Measurements from ENCODE around the gene TRAK2. TPM values are rescaled to one million over a fixed set of nuclear protein-coding genes. Genes with fewer than 3 reads are reported as not detected.

The TRAK2 gene
- total and polyA plus RNA-seq, 2 of the 13 experiments (the other 11 are each of a cell fraction or from before 2014, with no cell fraction given), result 7.7 to 21.0 TPM

DNA sequence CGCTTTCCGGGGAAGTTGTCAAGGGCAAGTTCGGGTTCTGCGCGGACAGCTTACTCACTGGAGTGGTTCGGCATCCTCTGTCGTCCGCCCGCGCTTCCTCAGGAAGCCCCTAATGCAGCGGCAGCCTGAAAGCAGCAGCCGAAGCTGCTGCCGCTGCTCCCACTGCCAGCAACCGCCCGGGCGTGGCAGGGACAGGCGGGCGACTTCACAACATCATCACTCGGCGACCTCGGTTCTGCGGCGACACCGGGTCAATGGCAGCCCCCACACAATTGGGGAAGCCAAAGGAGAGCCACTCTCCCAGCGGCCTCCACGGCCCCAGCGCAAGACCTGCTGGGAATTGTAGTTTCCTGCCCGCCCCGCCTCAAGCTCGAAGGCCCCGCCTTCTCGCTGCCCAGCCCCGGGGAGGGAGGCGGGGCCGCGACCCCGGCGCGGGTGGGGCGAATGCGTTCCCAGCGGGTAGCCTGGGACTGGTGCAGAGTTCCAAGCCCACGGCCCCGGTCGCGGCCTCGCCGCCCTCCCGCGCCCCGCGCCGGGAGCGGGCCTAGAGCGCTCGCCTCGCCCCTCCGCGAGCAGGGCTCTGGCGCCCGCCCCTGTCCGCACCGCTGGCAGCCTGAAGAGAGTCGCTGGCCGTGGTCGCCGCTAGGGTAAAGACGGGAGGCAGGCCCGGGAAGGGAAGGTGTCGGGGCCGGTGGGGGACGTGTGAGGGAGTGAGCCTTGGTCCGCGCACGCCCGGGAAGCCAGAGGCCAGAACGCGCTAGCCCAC is at the start of gene TRAK2, which contains the start of gene STRADB (continued):
- TF ChIP-seq ZNF776 (CRISPR knock-in tag; IDR thresholded peaks at IDR 0.05), result peak; percentile 43
- peak; percentile 78 for TF ChIP-seq SIX4 (CRISPR knock-in tag; IDR thresholded peaks at IDR 0.05)
- TF ChIP-seq, protein P1, sequence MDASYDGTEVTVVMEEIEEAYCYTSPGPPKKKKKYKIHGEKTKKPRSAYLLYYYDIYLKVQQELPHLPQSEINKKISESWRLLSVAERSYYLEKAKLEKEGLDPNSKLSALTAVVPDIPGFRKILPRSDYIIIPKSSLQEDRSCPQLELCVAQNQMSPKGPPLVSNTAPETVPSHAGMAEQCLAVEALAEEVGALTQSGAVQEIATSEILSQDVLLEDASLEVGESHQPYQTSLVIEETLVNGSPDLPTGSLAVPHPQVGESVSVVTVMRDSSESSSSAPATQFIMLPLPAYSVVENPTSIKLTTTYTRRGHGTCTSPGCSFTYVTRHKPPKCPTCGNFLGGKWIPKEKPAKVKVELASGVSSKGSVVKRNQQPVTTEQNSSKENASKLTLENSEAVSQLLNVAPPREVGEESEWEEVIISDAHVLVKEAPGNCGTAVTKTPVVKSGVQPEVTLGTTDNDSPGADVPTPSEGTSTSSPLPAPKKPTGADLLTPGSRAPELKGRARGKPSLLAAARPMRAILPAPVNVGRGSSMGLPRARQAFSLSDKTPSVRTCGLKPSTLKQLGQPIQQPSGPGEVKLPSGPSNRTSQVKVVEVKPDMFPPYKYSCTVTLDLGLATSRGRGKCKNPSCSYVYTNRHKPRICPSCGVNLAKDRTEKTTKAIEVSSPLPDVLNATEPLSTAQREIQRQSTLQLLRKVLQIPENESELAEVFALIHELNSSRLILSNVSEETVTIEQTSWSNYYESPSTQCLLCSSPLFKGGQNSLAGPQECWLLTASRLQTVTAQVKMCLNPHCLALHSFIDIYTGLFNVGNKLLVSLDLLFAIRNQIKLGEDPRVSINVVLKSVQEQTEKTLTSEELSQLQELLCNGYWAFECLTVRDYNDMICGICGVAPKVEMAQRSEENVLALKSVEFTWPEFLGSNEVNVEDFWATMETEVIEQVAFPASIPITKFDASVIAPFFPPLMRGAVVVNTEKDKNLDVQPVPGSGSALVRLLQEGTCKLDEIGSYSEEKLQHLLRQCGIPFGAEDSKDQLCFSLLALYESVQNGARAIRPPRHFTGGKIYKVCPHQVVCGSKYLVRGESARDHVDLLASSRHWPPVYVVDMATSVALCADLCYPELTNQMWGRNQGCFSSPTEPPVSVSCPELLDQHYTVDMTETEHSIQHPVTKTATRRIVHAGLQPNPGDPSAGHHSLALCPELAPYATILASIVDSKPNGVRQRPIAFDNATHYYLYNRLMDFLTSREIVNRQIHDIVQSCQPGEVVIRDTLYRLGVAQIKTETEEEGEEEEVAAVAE (CRISPR knock-in tag; IDR thresholded peaks at IDR 0.05; ENCODE audit: borderline replicate concordance), result peak; percentile 68; the same call in 1 of the 2 replicates
- TF ChIP-seq SMARCC2 (IDR thresholded peaks at IDR 0.05), result no peak
- TF ChIP-seq ZNF10 (CRISPR knock-in tag; IDR thresholded peaks at IDR 0.05; ENCODE audit: borderline replicate concordance, low read depth), result no peak
- TF ChIP-seq CREM (IDR thresholded peaks at IDR 0.05), result peak; percentile 99
- peak; percentile 87 for TF ChIP-seq CREM (CRISPR knock-in tag; IDR thresholded peaks at IDR 0.05)
- peak; percentile 93 for TF ChIP-seq SP4 (CRISPR knock-in tag; IDR thresholded peaks at IDR 0.05)
- TF ChIP-seq GTF3A (CRISPR knock-in tag; conservative IDR thresholded peaks at IDR 0.05), result no peak
- TF ChIP-seq ZBTB1 (CRISPR knock-in tag; IDR thresholded peaks at IDR 0.05; ENCODE audit: borderline replicate concordance), result no peak
- TF ChIP-seq, protein P2, sequence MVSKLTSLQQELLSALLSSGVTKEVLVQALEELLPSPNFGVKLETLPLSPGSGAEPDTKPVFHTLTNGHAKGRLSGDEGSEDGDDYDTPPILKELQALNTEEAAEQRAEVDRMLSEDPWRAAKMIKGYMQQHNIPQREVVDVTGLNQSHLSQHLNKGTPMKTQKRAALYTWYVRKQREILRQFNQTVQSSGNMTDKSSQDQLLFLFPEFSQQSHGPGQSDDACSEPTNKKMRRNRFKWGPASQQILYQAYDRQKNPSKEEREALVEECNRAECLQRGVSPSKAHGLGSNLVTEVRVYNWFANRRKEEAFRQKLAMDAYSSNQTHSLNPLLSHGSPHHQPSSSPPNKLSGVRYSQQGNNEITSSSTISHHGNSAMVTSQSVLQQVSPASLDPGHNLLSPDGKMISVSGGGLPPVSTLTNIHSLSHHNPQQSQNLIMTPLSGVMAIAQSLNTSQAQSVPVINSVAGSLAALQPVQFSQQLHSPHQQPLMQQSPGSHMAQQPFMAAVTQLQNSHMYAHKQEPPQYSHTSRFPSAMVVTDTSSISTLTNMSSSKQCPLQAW (CRISPR knock-in tag; IDR thresholded peaks at IDR 0.05), result peak; percentile 90
- TF ChIP-seq ZFP37 (CRISPR knock-in tag; IDR thresholded peaks at IDR 0.05; ENCODE audit: borderline replicate concordance), result peak; percentile 83; the same call in 1 of the 2 replicates
- TF ChIP-seq ZNF660 (CRISPR knock-in tag; IDR thresholded peaks at IDR 0.05; ENCODE audit: borderline replicate concordance, low read depth), result no peak
- peak; percentile 96 for TF ChIP-seq UBTF (CRISPR knock-in tag; IDR thresholded peaks at IDR 0.05)
- TF ChIP-seq ZNF761 (CRISPR knock-in tag; conservative IDR thresholded peaks at IDR 0.05), result peak; percentile 94
- no peak for TF ChIP-seq ZNF30 (CRISPR knock-in tag; IDR thresholded peaks at IDR 0.05)
- peak; percentile 99 for TF ChIP-seq ZFY (CRISPR knock-in tag; IDR thresholded peaks at IDR 0.05)
- TF ChIP-seq RARG (CRISPR knock-in tag; IDR thresholded peaks at IDR 0.05; ENCODE audit: low read depth), result peak; percentile 90; the same call in 1 of the 2 replicates
- TF ChIP-seq ZNF570 (CRISPR knock-in tag; IDR thresholded peaks at IDR 0.05; ENCODE audit: borderline replicate concordance), result no peak
- TF ChIP-seq ZNF7 (CRISPR knock-in tag; IDR thresholded peaks at IDR 0.05), result no peak
- peak; percentile 60 for TF ChIP-seq ZNF121 (CRISPR knock-in tag; IDR thresholded peaks at IDR 0.05)
- no peak; the same call in 1 of the 2 replicates for TF ChIP-seq ZNF224 (CRISPR knock-in tag; IDR thresholded peaks at IDR 0.05)

Measured in HepG2 (cell line).